GM23338 (cell line): Measurements from ENCODE around the gene RIT1. TPM values are rescaled to one million over a fixed set of nuclear protein-coding genes. Genes with fewer than 3 reads are reported as not detected.

Source experiments
- CREB1 ChIP-seq: fragments of 250-450 bp; sonication (Bioruptor Pico); IDR thresholded peaks from 2 replicates; pipeline ENCODE4 v1.5.0; 2020; ENCODE audit warnings: low read depth, mild to moderate bottlenecking, moderate library complexity
- STAT1 ChIP-seq: IDR thresholded peaks from one replicate; pipeline ENCODE4 v1.6.1; 2016; ENCODE audit warnings: antibody characterized with exemption; ENCODE audit not compliant: unreplicated experiment
- ZNF462 ChIP-seq: fragments of 250-450 bp; sonication (Bioruptor Pico); IDR thresholded peaks from 2 replicates; pipeline ENCODE4 v1.5.0; 2020; ENCODE audit warnings: mild to moderate bottlenecking, moderate library complexity
- microRNA-seq: library from miRNA; unstranded; fragments of <30 nt; microRNA quantifications from one replicate; pipeline ENCODE4, GENCODE V29; 2017
- polyA plus RNA-seq: library from polyadenylated mRNA; unstranded; fragments of >200 nt; fragmentation: Nextera tagmentation; extraction: Ambion mirVana; gene quantifications from 2 replicates; pipeline ENCODE4 v1.2.1, GENCODE V29; 2016
- small RNA-seq: library from RNA; depleted of rRNA; stranded (forward); fragments of <200 nt; gene quantifications from one replicate; pipeline ENCODE3, GENCODE V24; 2014; ENCODE audit warnings: low replicate concordance
- total RNA-seq: library from RNA; depleted of rRNA; stranded (reverse); fragments of >200 nt; shearing (Covaris generic); gene quantifications from 2 replicates; pipeline ENCODE4 v1.2.3, GENCODE V29; 2014; rRNA removed

The RIT1 gene
- total and polyA plus RNA-seq, 2 experiments from 2014 or later = 21.5 to 24.4 TPM

- TF ChIP-seq ZNF462 (no peak), STAT1 (no peak), CREB1 (CRISPR knock-in tag) (no peak)
These were observed 63.2 kb downstream of the RIT1 start (continued) for GRCh38 chr1:155847823-155848529.

Small RNAs within 50 kb of the gene (microRNA-seq; reads per million reads assigned to microRNA genes)
- gene MIR6738 = not detected

Small RNAs within 50 kb of the gene (small RNA-seq; reads per million reads assigned to genes)
- gene MIR6738 (not detected), gene RF00015 (not detected), gene SCARNA4 (not detected), gene SNORA80E (10.0 reads per million, percentile 96 among the genes with 10 or more reads in this experiment)

Other genes starting within 250 kb of the RIT1 start
- gene YY1AP1, start 222.6 kb downstream of the RIT1 start, total RNA-seq = 46.4 and 66.5 TPM in 2 replicates
- gene YY1AP1, start 222.6 kb downstream of the RIT1 start, polyA plus RNA-seq = 18.8 and 21.2 TPM in 2 replicates
- 56.0 and 90.1 TPM in 2 replicates for gene DAP3, start 222.3 kb downstream of the RIT1 start, total RNA-seq
- 88.9 and 89.8 TPM in 2 replicates for gene DAP3, start 222.3 kb downstream of the RIT1 start, polyA plus RNA-seq
- 37.6 and 45.2 TPM in 2 replicates for gene GON4L, start 54.1 kb downstream of the RIT1 start, total RNA-seq
- 85.7 and 93.1 TPM in 2 replicates for gene GON4L, start 54.1 kb downstream of the RIT1 start, polyA plus RNA-seq
- 15.9 and 17.4 TPM in 2 replicates for gene SYT11, start 51.8 kb downstream of the RIT1 start, total RNA-seq
- gene SYT11, start 51.8 kb downstream of the RIT1 start, polyA plus RNA-seq = 3.9 and 4.7 TPM in 2 replicates
- gene KHDC4, start 23.1 kb upstream of the RIT1 start, total RNA-seq = 56.0 and 57.7 TPM in 2 replicates
- gene KHDC4, start 23.1 kb upstream of the RIT1 start, polyA plus RNA-seq = 41.2 and 47.1 TPM in 2 replicates
- gene RXFP4, start 30.3 kb upstream of the RIT1 start, total RNA-seq = not detected in 2 replicates
- gene RXFP4, start 30.3 kb upstream of the RIT1 start, polyA plus RNA-seq = 0.23 TPM in 1 of 2 replicates, not detected in the other
- gene ARHGEF2, start 67.2 kb upstream of the RIT1 start, total RNA-seq = 64.0 and 87.6 TPM in 2 replicates
- gene ARHGEF2, start 67.2 kb upstream of the RIT1 start, polyA plus RNA-seq = 21.2 and 23.0 TPM in 2 replicates
- gene SSR2, start 109.6 kb upstream of the RIT1 start, total RNA-seq = 270 and 291 TPM in 2 replicates
- gene SSR2, start 109.6 kb upstream of the RIT1 start, polyA plus RNA-seq = 130 and 136 TPM in 2 replicates
- 28.4 and 30.5 TPM in 2 replicates for gene UBQLN4, start 142.4 kb upstream of the RIT1 start, total RNA-seq
- 10.0 and 11.2 TPM in 2 replicates for gene UBQLN4, start 142.4 kb upstream of the RIT1 start, polyA plus RNA-seq
- 35.2 and 67.3 TPM in 2 replicates for gene LAMTOR2, start 143.4 kb upstream of the RIT1 start, total RNA-seq
- gene LAMTOR2, start 143.4 kb upstream of the RIT1 start, polyA plus RNA-seq = 108 and 113 TPM in 2 replicates
- 21.3 and 30.0 TPM in 2 replicates for gene RAB25, start 149.8 kb upstream of the RIT1 start, total RNA-seq
- 42.7 and 47.3 TPM in 2 replicates for gene RAB25, start 149.8 kb upstream of the RIT1 start, polyA plus RNA-seq
- 31.5 and 38.1 TPM in 2 replicates for gene MEX3A, start 171.1 kb upstream of the RIT1 start, total RNA-seq
- 18.5 and 19.7 TPM in 2 replicates for gene MEX3A, start 171.1 kb upstream of the RIT1 start, polyA plus RNA-seq
- gene LMNA, start 203.4 kb upstream of the RIT1 start, total RNA-seq = 56.3 and 68.9 TPM in 2 replicates
- 35.5 and 38.9 TPM in 2 replicates for gene LMNA, start 203.4 kb upstream of the RIT1 start, polyA plus RNA-seq
- 17.0 and 20.2 TPM in 2 replicates for gene SEMA4A, start 242.2 kb upstream of the RIT1 start, total RNA-seq
- 5.5 and 5.6 TPM in 2 replicates for gene SEMA4A, start 242.2 kb upstream of the RIT1 start, polyA plus RNA-seq